Peyer's patch (tissue), 4 donors: ENCODE results near the gene CDC42.

ENCODE experiments used
- POLR2A ChIP-seq, 2 donors: fragments of 450-650 bp; IDR thresholded peaks; one replicate each; pipeline ENCODE4 v1.5.1; 2017; ENCODE audit warnings: antibody characterized with exemption in 2 of 2, mild to moderate bottlenecking in 2 of 2, moderate library complexity in 2 of 2
- TF ChIP-seq, protein P1 (sequence below), 6 experiments: fragments of 450-650 bp in 4 of 6; fragments of 200-600 bp in 2 of 6; sonication (generic) in 1 of 6; IDR thresholded peaks; one replicate each; pipeline ENCODE4 v1.5.1; 2017 to 2019; ENCODE audit warnings: antibody characterized with exemption in 6 of 6, mild to moderate bottlenecking in 3 of 6, moderate library complexity in 1 of 6

DNA sequence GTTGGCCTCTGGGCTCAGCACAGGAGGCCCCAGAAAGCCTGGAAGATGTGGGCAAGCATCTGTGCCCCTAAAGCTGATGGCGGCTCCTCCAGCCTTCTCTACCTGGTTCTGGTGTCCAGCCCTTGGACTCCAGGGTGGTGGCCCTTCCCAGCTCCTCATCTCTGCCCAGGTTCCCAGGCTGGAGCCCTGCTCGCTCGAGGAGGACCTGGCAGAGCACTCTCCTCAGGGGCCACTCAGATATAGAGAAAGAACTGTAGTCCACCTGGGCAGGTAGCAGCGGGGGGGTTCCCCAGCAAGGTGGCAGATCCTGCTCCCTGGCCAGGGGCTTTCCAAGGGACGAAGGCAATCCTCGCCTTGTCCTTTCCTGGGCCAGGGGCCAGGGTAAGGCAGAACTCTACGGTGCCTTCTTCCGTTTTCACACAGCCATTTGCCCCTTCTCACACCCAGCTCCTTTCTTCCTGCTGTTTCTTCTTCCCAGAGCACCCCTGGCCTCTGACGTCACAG, 71.4 kb downstream of the CDC42 start:
- TF ChIP-seq, protein P1, sequence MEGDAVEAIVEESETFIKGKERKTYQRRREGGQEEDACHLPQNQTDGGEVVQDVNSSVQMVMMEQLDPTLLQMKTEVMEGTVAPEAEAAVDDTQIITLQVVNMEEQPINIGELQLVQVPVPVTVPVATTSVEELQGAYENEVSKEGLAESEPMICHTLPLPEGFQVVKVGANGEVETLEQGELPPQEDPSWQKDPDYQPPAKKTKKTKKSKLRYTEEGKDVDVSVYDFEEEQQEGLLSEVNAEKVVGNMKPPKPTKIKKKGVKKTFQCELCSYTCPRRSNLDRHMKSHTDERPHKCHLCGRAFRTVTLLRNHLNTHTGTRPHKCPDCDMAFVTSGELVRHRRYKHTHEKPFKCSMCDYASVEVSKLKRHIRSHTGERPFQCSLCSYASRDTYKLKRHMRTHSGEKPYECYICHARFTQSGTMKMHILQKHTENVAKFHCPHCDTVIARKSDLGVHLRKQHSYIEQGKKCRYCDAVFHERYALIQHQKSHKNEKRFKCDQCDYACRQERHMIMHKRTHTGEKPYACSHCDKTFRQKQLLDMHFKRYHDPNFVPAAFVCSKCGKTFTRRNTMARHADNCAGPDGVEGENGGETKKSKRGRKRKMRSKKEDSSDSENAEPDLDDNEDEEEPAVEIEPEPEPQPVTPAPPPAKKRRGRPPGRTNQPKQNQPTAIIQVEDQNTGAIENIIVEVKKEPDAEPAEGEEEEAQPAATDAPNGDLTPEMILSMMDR (IDR thresholded peaks at IDR 0.05) = no peak
- no peak for TF ChIP-seq POLR2A (IDR thresholded peaks at IDR 0.05)
